Measurements from ENCODE around the gene MYH11. TPM values are rescaled to one million over a fixed set of nuclear protein-coding genes. Genes with fewer than 3 reads are reported as not detected.
"Not testable (repeated sequence)": the region's sequence is repeated elsewhere in the genome, so short reads cannot be mapped to it uniquely, and the experiment has no call there.

The MYH11 gene
- polyA plus RNA-seq, 3 donors: 4.7 to 58.0 (median 24.8) TPM

- H3K27ac ChIP-seq (ENCODE audit: low read depth, low read length): no peak overlapping the region
- WGBS, 3 donors: 76 to 80% (median 77%) methylated on average over 9 of the region's 9 CpGs
Observed at GRCh38 chr16:15825750-15826305, 31.0 kb downstream of the MYH11 start.

GRCh38 chr16:15822957-15823356, 33.9 kb downstream of the MYH11 start:
- no peak overlapping the region for H3K27ac ChIP-seq (ENCODE audit: low read depth, low read length)
- WGBS, 3 donors: 43 to 80% (median 73%) methylated on average over 17 of the region's 17 CpGs

- no peak overlapping the region for H3K27ac ChIP-seq (ENCODE audit: low read depth, low read length)
- WGBS, 3 donors: 88 to 93% (median 92%) methylated on average over 7 of the region's 7 CpGs
Observed at GRCh38 chr16:15820837-15821236, 36.0 kb downstream of the MYH11 start.

- WGBS, 3 donors: 92 to 98% (median 96%) methylated on average over 2 of the region's 2 CpGs
- H3K27ac ChIP-seq (ENCODE audit: low read depth, low read length): no peak overlapping the region
Observed at GRCh38 chr16:15819046-15819445, 37.8 kb downstream of the MYH11 start.

- H3K27ac ChIP-seq (ENCODE audit: low read depth, low read length): no peak overlapping the region
- WGBS, 3 donors: 81 to 87% (median 83%) methylated on average over 2 of the region's 2 CpGs
Observed at GRCh38 chr16:15817446-15817845, 39.4 kb downstream of the MYH11 start.

- H3K27ac ChIP-seq (ENCODE audit: low read depth, low read length): no peak overlapping the region
Observed at GRCh38 chr16:15816228-15816627, 40.6 kb downstream of the MYH11 start.

- WGBS, 3 donors: 71 to 79% (median 77%) methylated on average over 3 of the region's 3 CpGs
- H3K27ac ChIP-seq (ENCODE audit: low read depth, low read length): not testable (repeated sequence)
Observed at GRCh38 chr16:15812401-15812750, 44.5 kb downstream of the MYH11 start.

- no peak overlapping the region for H3K27ac ChIP-seq (ENCODE audit: low read depth, low read length)
- WGBS, 3 donors: 25 to 29% (median 27%) methylated on average over 13 of the region's 13 CpGs
Observed at GRCh38 chr16:15811481-15812400, 45.1 kb downstream of the MYH11 start.

- no peak overlapping the region for H3K27ac ChIP-seq (ENCODE audit: low read depth, low read length)
Observed at GRCh38 chr16:15810949-15811348, 45.9 kb downstream of the MYH11 start.

GRCh38 chr16:15810411-15810810, 46.4 kb downstream of the MYH11 start:
- no peak overlapping the region for H3K27ac ChIP-seq (ENCODE audit: low read depth, low read length)

More at GRCh38 chr16:15810949-15811348, 45.9 kb downstream of the MYH11 start:
- WGBS, 3 donors: 89 to 94% (median 92%) methylated on average over 3 of the region's 3 CpGs

GRCh38 chr16:15809297-15809696, 47.5 kb downstream of the MYH11 start:
- H3K27ac ChIP-seq (ENCODE audit: low read depth, low read length): not testable (repeated sequence)

More at GRCh38 chr16:15810411-15810810, 46.4 kb downstream of the MYH11 start:
- 44 to 68% (median 45%) methylated on average over 4 of the region's 4 CpGs for WGBS, 3 donors

GRCh38 chr16:15808071-15808470, 48.8 kb downstream of the MYH11 start:
- no peak overlapping the region for H3K27ac ChIP-seq (ENCODE audit: low read depth, low read length)
- 87 to 91% (median 90%) methylated on average over 8 of the region's 8 CpGs for WGBS, 3 donors

More at GRCh38 chr16:15809297-15809696, 47.5 kb downstream of the MYH11 start:
- WGBS, 3 donors: 87 to 96% (median 93%) methylated on average over 7 of the region's 7 CpGs

- WGBS, 3 donors: 43 to 56% (median 49%) methylated on average over 11 of the region's 11 CpGs
- no peak overlapping the region for H3K27ac ChIP-seq (ENCODE audit: low read depth, low read length)
Observed at GRCh38 chr16:15807603-15808009, 49.2 kb downstream of the MYH11 start.

GRCh38 chr16:15803618-15804017, 53.2 kb downstream of the MYH11 start:
- 67 to 80% (median 75%) methylated on average over 9 of the region's 9 CpGs for WGBS, 3 donors
- no peak overlapping the region for H3K27ac ChIP-seq (ENCODE audit: low read depth, low read length)

- no peak overlapping the region for H3K27ac ChIP-seq (ENCODE audit: low read depth, low read length)
- 74 to 87% (median 85%) methylated on average over 4 of the region's 4 CpGs for WGBS, 3 donors
Observed at GRCh38 chr16:15799851-15800495, 56.9 kb downstream of the MYH11 start.

GRCh38 chr16:15798671-15799070, 58.2 kb downstream of the MYH11 start:
- 59 to 84% (median 63%) methylated on average over 5 of the region's 5 CpGs for WGBS, 3 donors
- H3K27ac ChIP-seq (ENCODE audit: low read depth, low read length): no peak overlapping the region

GRCh38 chr16:15796885-15797284, 59.9 kb downstream of the MYH11 start:
- no peak overlapping the region for H3K27ac ChIP-seq (ENCODE audit: low read depth, low read length)

- H3K27ac ChIP-seq (ENCODE audit: low read depth, low read length): no peak overlapping the region
- 87 to 94% (median 90%) methylated on average over 1 of the region's 1 CpG for WGBS, 3 donors
Observed at GRCh38 chr16:15795615-15796014, 61.2 kb downstream of the MYH11 start.

GRCh38 chr16:15792563-15792971, 64.3 kb downstream of the MYH11 start:
- 86 to 89% (median 86%) methylated on average over 5 of the region's 5 CpGs for WGBS, 3 donors
- H3K27ac ChIP-seq (ENCODE audit: low read depth, low read length): no peak overlapping the region

All from adipose tissue (tissue), 3 donors.